Ovary (tissue), 3 donors: ENCODE results near the gene ZNF678.

Source experiments
- CTCF ChIP-seq, 3 donors: fragments of 450-650 bp in 2 of 3; fragments of 200-600 bp in 1 of 3; IDR thresholded peaks; one replicate each; pipeline versions ENCODE4 v1.5.1 to v1.8.0; 2016 to 2022; ENCODE audit warnings: antibody characterized with exemption in 3 of 3, mild to moderate bottlenecking in 1 of 3
- EP300 ChIP-seq: sonication (generic); formaldehyde crosslinking; IDR thresholded peaks from one replicate; pipeline ENCODE4 v1.6.1; 2017; ENCODE audit warnings: antibody characterized with exemption
- donor health status: DM: no; HTN: no; CAD: no.

GRCh38 chr1:227723474-227723873 is 160.1 kb downstream of the ZNF678 start:
- TF ChIP-seq CTCF (IDR thresholded peaks at IDR 0.05): no peak
- TF ChIP-seq EP300: no peak
